A673 (cell line): ENCODE measurements around the gene FANCD2OS.

Experiments
- EZH2 ChIP-seq: fragments of 200-600 bp; sonication (generic); IDR thresholded peaks from 2 replicates; pipeline ENCODE4 v1.6.1; 2017; ENCODE audit warnings: borderline replicate concordance, low read depth, mild to moderate bottlenecking, mixed read lengths, antibody characterized with exemption, low read length; ENCODE audit not compliant: poor library complexity, severe bottlenecking
- TF ChIP-seq, protein P1 (sequence below): fragments of 300-800, 200-600 bp; sonication (generic); conservative IDR thresholded peaks from 2 replicates; pipeline ENCODE4 v1.5.1; 2017; ENCODE audit warnings: low read depth, mild to moderate bottlenecking, antibody characterized with exemption, low read length, moderate library complexity, mixed read lengths

GRCh38 chr3:10116928-10117327 is 8.9 kb upstream of the FANCD2OS start:
- TF ChIP-seq, protein P1, sequence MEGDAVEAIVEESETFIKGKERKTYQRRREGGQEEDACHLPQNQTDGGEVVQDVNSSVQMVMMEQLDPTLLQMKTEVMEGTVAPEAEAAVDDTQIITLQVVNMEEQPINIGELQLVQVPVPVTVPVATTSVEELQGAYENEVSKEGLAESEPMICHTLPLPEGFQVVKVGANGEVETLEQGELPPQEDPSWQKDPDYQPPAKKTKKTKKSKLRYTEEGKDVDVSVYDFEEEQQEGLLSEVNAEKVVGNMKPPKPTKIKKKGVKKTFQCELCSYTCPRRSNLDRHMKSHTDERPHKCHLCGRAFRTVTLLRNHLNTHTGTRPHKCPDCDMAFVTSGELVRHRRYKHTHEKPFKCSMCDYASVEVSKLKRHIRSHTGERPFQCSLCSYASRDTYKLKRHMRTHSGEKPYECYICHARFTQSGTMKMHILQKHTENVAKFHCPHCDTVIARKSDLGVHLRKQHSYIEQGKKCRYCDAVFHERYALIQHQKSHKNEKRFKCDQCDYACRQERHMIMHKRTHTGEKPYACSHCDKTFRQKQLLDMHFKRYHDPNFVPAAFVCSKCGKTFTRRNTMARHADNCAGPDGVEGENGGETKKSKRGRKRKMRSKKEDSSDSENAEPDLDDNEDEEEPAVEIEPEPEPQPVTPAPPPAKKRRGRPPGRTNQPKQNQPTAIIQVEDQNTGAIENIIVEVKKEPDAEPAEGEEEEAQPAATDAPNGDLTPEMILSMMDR, result no peak
- TF ChIP-seq EZH2, result no peak
